Breast epithelium (tissue), 4 donors: ENCODE data around the gene WDR31. TPM values are rescaled to one million over a fixed set of nuclear protein-coding genes. Genes with fewer than 3 reads are reported as not detected.

ENCODE experiments used
- DNase-seq, 2 donors: peaks; one replicate each; pipeline ENCODE4 v3.0.0-alpha.2; 2019; ENCODE audit warnings: low spot score in 2 of 2
- H3K27ac ChIP-seq, 2 donors: fragments of 200-600 bp; sonication (generic) in 1 of 2; one replicate each; pipeline ENCODE4 v1.5.1; 2016 to 2019; ENCODE audit warnings: mild to moderate bottlenecking in 1 of 2
- H3K27me3 ChIP-seq, 2 donors: fragments of 200-600 bp; sonication (generic) in 1 of 2; one replicate each; pipeline versions ENCODE4 v1.5.1 to v1.6.0; 2017 to 2019; ENCODE audit warnings: control low read depth in 1 of 2, mild to moderate bottlenecking in 1 of 2
- H3K36me3 ChIP-seq: fragments of 200-600 bp; one replicate; pipeline ENCODE4 v1.5.1; 2019
- H3K4me1 ChIP-seq, 2 donors: fragments of 200-600 bp; sonication (generic); one replicate each; pipeline ENCODE4 v1.5.1; 2016 to 2019; ENCODE audit warnings: control low read depth in 1 of 2
- H3K4me3 ChIP-seq, 3 donors: fragments of 200-600 bp; sonication (generic); 1 replicate in 2 of 3; 2 replicates in 1 of 3; pipeline ENCODE4 v1.5.1; 2016 to 2019; ENCODE audit warnings: mild to moderate bottlenecking in 3 of 3, moderate library complexity in 2 of 3
- H3K9me3 ChIP-seq, 2 donors: fragments of 200-600 bp; sonication (generic) in 1 of 2; one replicate each; pipeline ENCODE4 v1.5.1; 2016 to 2019; ENCODE audit warnings: control low read depth in 1 of 2
- POLR2A ChIP-seq: fragments of 450-650 bp; IDR thresholded peaks from one replicate; pipeline ENCODE4 v1.6.1; 2016; ENCODE audit warnings: antibody characterized with exemption, mild to moderate bottlenecking, moderate library complexity
- POLR2AphosphoS5 ChIP-seq, 3 donors: sonication (generic); formaldehyde crosslinking; IDR thresholded peaks; one replicate each; pipeline ENCODE4 v1.6.1; 2017; ENCODE audit warnings: antibody characterized with exemption in 3 of 3
- intact Hi-C: fragments of 100-400 bp; cut with DNase I; formaldehyde crosslinking; loops from one replicate; pipeline ENCODE4 v1.15.1; 2023; ENCODE audit warnings: low total_unique reads
- total RNA-seq, 3 donors: library from RNA; depleted of rRNA; stranded (reverse); fragments of >200 nt; gene quantifications; one replicate each; pipeline ENCODE4 v1.1.0, GENCODE V29; 2016
- TF ChIP-seq, protein P1 (sequence below), 3 donors: fragments of 450-650 bp; IDR thresholded peaks; one replicate each; pipeline ENCODE4 v1.5.1; 2016 to 2017; ENCODE audit warnings: antibody characterized with exemption in 3 of 3, mild to moderate bottlenecking in 3 of 3, moderate library complexity in 3 of 3

The WDR31 gene
- total RNA-seq, 3 donors from 2014 or later, result 1.9 to 4.0 (median 3.6) TPM

DNA sequence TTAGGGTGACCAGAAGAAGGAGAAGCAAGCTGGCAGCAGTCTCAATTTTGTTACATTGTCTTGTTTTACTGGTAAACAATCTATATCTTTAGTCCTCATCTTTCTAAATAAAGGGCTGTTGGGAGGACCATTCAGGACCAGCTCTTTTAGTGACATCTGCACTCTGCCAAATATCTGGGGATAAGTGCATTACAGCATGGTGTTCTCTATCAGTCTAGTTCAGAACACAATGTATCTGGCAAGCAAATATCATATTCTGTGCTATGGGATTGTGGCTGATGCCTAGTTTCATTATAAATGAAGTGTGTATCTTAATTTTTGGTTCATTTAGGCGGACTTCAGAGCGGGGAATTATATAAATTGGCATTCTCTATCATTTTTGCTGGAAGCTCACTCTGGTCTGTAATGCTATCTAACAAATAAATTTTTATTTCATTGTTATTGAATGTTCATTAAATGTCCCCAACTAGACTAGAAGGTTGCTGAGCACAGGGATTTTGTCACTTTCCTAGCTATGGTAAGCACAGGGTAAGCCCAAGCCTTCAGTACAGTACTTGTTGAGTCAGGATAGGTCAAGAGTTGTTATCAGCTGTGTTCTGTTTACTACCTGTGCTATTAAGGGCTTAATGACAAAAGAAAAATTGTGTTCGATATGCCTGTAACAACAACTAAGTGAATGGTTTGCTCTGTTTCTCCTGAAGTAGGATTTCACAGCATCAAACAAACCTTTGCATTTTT lies 11.9 kb downstream of the WDR31 start:
- intact Hi-C loops, result no loop called here

GRCh38 chr9:113326230-113326629 lies 13.8 kb downstream of the WDR31 start:
- DNase-seq, result no peak
- H3K27ac ChIP-seq, result no peak overlapping the region
- no peaks in the 10 kb centered on the region for H3K9me3 ChIP-seq
- no peaks in the 10 kb centered on the region for H3K27me3 ChIP-seq
- no peak overlapping the region for H3K4me3 ChIP-seq
- intact Hi-C loops, result no loop called here
- TF ChIP-seq, protein P1, sequence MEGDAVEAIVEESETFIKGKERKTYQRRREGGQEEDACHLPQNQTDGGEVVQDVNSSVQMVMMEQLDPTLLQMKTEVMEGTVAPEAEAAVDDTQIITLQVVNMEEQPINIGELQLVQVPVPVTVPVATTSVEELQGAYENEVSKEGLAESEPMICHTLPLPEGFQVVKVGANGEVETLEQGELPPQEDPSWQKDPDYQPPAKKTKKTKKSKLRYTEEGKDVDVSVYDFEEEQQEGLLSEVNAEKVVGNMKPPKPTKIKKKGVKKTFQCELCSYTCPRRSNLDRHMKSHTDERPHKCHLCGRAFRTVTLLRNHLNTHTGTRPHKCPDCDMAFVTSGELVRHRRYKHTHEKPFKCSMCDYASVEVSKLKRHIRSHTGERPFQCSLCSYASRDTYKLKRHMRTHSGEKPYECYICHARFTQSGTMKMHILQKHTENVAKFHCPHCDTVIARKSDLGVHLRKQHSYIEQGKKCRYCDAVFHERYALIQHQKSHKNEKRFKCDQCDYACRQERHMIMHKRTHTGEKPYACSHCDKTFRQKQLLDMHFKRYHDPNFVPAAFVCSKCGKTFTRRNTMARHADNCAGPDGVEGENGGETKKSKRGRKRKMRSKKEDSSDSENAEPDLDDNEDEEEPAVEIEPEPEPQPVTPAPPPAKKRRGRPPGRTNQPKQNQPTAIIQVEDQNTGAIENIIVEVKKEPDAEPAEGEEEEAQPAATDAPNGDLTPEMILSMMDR (IDR thresholded peaks at IDR 0.05), result no peak
- no peak for TF ChIP-seq POLR2A
- no peak for TF ChIP-seq POLR2AphosphoS5 (IDR thresholded peaks at IDR 0.05)
- H3K4me1 ChIP-seq, result no peaks in the 10 kb centered on the region
- H3K36me3 ChIP-seq, result no peaks in the 10 kb centered on the region

More for the DNA sequence above, 11.9 kb downstream of the WDR31 start:
- H3K36me3 ChIP-seq, result no peaks in the 10 kb centered on the region
- DNase-seq, result no peak
- TF ChIP-seq, protein P1 (IDR thresholded peaks at IDR 0.05), result no peak
- no peak for TF ChIP-seq POLR2A
- no peak for TF ChIP-seq POLR2AphosphoS5 (IDR thresholded peaks at IDR 0.05)
- H3K27me3 ChIP-seq, result no peaks in the 10 kb centered on the region
- no peak overlapping the region for H3K4me3 ChIP-seq
- H3K27ac ChIP-seq, result no peak overlapping the region
- no peaks in the 10 kb centered on the region for H3K9me3 ChIP-seq
- no peaks in the 10 kb centered on the region for H3K4me1 ChIP-seq

DNA sequence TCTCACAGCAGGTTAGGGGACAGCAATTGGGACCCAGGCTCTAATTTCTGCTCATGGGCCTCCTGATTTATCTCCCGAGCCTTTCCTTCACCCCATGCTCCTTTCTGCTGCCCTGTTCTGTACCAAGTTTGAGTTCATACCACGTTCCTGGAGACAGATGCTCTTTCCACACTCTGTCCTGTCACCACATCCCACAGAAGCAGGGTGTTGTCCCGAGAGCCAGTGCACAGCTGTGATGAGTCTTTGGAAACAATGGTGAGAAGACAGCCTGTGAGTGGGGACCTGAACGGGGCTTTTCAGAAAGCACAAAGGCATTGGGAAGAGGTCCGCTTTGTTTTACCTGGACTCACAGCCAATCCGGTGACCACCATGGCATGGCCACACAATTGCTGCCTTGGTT lies 17.4 kb downstream of the WDR31 start:
- Histone ChIP-seq H3K27ac (no peak overlapping the region), H3K4me3 (no peak overlapping the region), H3K27me3 (no peaks in the 10 kb centered on the region), H3K4me1 (no peaks in the 10 kb centered on the region), H3K36me3 (no peaks in the 10 kb centered on the region), H3K9me3 (no peaks in the 10 kb centered on the region)
- DNase-seq, result no peak
- TF ChIP-seq POLR2A, result no peak
- TF ChIP-seq, protein P1 (IDR thresholded peaks at IDR 0.05), result no peak
- TF ChIP-seq POLR2AphosphoS5 (IDR thresholded peaks at IDR 0.05), result no peak
- intact Hi-C loops, result no loop called here

GRCh38 chr9:113320051-113320450 lies 20.0 kb downstream of the WDR31 start:
- no peak overlapping the region for H3K4me3 ChIP-seq
- no peaks in the 10 kb centered on the region for H3K36me3 ChIP-seq
- no peaks in the 10 kb centered on the region for H3K9me3 ChIP-seq
- H3K4me1 ChIP-seq, result no peaks in the 10 kb centered on the region
- intact Hi-C loops, result no loop called here
- no peak overlapping the region for H3K27ac ChIP-seq
- DNase-seq, result no peak
- no peak for TF ChIP-seq POLR2A
- H3K27me3 ChIP-seq, result no peaks in the 10 kb centered on the region

DNA sequence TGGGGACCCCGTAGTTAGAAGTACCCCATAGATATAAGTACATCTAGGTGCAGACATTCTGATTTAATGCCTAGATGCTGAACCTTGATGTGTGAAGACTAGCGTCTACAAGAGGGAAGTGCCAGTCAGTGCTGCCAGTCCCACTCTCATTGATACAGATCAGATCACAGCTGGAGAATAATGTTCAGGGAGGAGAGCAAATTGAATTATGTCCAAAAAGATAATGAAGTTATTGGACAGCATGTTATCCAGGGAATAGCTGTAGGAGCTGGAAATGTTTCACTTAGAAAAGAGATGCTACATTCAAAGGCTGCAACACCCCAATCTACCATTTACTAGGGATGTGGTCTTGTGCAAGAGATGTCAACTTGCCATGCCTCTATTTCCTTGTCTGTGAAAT lies 21.0 kb downstream of the WDR31 start:
- no peak overlapping the region for H3K4me3 ChIP-seq
- intact Hi-C loops, result no loop called here
- no peaks in the 10 kb centered on the region for H3K27me3 ChIP-seq
- H3K4me1 ChIP-seq, result no peaks in the 10 kb centered on the region
- no peaks in the 10 kb centered on the region for H3K36me3 ChIP-seq
- no peak overlapping the region for H3K27ac ChIP-seq
- TF ChIP-seq, protein P1 (IDR thresholded peaks at IDR 0.05), result no peak
- no peak for TF ChIP-seq POLR2AphosphoS5 (IDR thresholded peaks at IDR 0.05)
- no peak for TF ChIP-seq POLR2A
- DNase-seq, result no peak
- H3K9me3 ChIP-seq, result no peaks in the 10 kb centered on the region
